T-helper 2 cell treated with Interferon-gamma antibody and Interleukin-4, amounts not matched to agents 100 ng/mL and 5 ng/mL, for 36 hours (primary cell): ENCODE measurements around the gene NDUFA1. TPM values are rescaled to one million over a fixed set of nuclear protein-coding genes. Genes with fewer than 3 reads are reported as not detected.
"Not testable (repeated sequence)": the region's sequence is repeated elsewhere in the genome, so short reads cannot be mapped to it uniquely, and the experiment has no call there.

Experiments
- intact Hi-C: fragments of 100-400 bp; cut with micrococcal nuclease; formaldehyde crosslinking; loops from one replicate; pipeline ENCODE4 v1.15.1; 2023
- total RNA-seq: library from RNA; stranded (reverse); gene quantifications from 2 replicates; pipeline ENCODE4 v1.2.3, GENCODE V29; 2022

NDUFA1 gene
- total RNA-seq, 1 donor from 2014 or later, result 106 TPM

- intact Hi-C loops, result no loop called here
These were observed 24.3 kb downstream of the NDUFA1 start, which contains the start of gene AKAP14 for GRCh38 chrX:119895843-119896326. AKAP14 (plus strand) TSS chrX:119895893; CDS start chrX:119903224, 7,331 bp downstream.

DNA sequence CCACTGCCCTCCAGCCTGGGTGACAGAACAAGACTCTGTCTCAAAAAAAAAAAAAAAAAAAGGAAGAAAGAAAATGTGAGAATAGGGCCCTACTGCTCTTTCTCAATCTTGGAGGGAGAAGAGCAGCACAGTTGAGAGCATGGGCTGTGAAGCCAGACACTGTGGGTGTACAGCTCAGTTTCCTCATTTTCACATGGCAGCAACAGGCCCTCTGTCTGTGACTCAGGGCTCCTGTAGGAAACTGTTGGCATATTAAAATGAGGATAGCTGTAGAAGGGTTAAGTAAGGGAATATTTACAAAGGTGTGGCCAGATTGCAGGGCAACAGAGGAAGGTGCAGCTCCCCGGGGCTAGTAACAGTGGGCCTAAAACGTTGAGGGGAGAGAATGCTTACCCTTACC, 27.5 kb downstream of the NDUFA1 start:
- intact Hi-C loops, result no loop called here

DNA sequence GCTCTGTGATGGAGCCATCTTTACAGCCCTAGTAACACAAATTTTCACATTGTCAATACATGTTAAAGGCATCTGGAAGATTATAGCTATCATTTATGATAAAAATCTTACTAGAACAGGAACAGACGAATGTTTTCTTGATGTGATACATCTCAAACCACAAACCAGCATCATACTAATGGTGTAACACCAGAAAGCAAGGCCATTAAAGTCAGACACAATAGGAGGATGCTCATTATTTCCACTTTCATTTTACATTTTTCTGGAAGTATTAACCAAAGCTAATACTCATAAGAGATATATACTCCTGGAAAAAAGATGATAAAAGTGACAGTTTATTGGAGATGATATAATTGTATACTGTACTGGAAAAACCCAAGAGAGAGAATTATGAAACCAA, 29.3 kb downstream of the NDUFA1 start:
- intact Hi-C loops, result no loop called here

DNA sequence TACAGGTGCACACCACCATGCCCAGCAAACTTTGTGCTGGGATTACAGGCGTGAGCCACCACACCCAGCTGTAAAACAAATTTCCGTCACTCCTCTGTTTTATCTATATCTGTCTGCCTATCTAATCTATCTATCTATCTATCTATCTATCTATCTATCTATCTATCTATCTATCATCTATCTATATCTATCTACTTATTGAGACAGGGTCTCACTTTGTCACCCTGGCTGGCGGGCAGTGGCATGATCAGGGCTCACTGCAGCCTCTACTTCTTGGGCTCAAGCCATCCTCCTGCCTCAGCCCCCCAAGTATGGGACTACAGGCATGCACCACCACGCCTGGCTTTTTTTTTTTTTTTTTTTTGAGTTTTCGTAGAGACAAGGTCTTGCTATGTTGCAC, 44.7 kb downstream of the NDUFA1 start:
- intact Hi-C loops, result no loop called here

DNA sequence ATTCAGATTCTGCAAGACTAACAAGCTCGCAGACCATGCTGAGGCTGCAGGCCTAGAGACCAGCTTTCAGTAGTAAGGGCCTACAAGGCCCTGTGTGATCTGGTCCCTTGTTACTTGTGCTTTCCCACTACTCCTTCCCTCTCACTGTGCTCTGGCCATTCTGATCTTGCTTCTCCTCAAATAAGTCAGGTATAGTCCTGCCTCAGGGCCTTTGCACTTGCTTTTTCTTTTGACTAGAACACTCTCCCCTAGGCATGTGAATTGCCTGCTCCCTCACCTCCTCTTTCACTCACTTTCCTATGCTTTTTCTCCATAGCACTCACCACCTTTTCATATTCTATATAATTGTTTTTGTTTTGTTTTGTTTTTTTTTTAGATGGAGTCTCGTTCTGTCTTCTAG, 46.2 kb downstream of the NDUFA1 start:
- intact Hi-C loops, result no loop called here

DNA sequence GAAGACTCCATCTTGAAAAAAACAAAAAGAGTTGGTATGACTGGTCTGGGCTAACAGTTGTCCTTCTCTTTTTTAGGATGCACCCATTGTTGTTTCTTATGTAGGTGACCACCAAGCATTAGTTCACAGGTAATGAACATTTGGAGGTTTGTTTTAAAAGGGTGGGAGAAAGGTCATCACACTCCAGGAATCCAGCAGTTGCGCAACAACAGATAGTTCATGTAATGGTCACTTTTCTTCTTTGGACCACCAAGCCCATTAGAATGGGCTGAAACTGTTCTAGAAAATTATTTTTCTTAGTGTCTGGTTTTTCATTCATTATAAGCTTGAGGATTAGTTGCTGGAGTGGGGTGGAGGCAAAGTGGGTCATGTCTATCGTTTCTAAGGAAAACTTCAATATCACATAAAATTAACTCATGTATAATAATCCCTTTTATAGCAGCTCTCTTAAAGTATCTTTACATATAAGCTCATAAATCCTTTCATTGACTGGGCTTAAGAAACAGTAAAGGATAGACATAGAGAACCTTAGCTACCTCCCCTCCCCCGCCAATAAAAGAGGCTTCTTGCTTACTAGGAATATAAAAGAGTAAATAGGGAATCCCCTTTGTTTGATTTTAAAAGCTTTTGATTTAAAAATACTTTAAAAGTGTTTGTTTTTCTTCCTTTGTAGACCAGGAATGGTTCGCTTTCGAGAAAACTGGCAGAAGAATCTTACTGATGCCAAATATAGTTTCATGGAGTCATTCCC, 48.4 kb downstream of the NDUFA1 start:
- intact Hi-C loops, result no loop called here

DNA sequence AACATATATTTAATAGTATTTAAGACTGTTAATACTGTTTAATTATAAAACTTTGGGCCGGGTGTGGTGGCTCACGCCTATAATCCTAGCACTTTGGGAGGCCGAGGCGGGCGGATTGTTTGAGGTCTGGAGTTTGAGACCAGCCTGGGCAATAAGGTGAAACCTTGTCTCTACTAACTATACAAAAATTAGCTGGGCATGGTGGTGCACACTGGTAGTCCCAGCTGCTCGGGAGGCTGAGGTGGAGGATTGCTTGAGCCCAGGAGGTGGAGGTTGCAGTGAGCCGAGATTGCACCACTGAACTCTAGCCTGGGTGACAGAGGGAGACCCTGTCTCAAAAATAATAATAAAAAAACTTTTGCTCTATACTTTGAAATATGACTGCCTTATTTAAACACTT, 50.8 kb downstream of the NDUFA1 start:
- intact Hi-C loops, result not testable (repeated sequence)

Other genes with a start within 250 kb of the NDUFA1 start
- gene SEPTIN6, start 178.7 kb upstream of the NDUFA1 start, total RNA-seq, result 298 and 304 TPM in 2 replicates
- gene SOWAHD, start 113.2 kb upstream of the NDUFA1 start, total RNA-seq, result 2.2 and 2.3 TPM in 2 replicates
- gene RPL39, start 80.2 kb upstream of the NDUFA1 start, total RNA-seq, result 2,113 and 2,173 TPM in 2 replicates
- gene UPF3B, start 18.9 kb upstream of the NDUFA1 start, total RNA-seq, result 10.3 and 11.2 TPM in 2 replicates
- 27.9 and 29.9 TPM in 2 replicates for gene RNF113A, start 99 bp upstream of the NDUFA1 start, total RNA-seq
- not detected in 2 replicates for gene AKAP14, start 24.1 kb downstream of the NDUFA1 start, total RNA-seq
- gene NKAP, start 71.9 kb downstream of the NDUFA1 start, total RNA-seq, result 7.9 and 8.0 TPM in 2 replicates
- not detected in 2 replicates for gene RHOXF2B, start 205.9 kb downstream of the NDUFA1 start, total RNA-seq
- not detected in 2 replicates for gene RHOXF1, start 244.1 kb downstream of the NDUFA1 start, total RNA-seq